Ovary (tissue), 9 donors: ENCODE measurements around the gene FBXO46. TPM values are rescaled to one million over a fixed set of nuclear protein-coding genes. Genes with fewer than 3 reads are reported as not detected.

Source experiments
- DNase-seq, 5 donors: peaks; one replicate each; pipeline ENCODE4 v3.0.0-alpha.2; 2019 to 2020
- H3K27ac ChIP-seq, 2 donors: fragments of 200-600 bp; one replicate each; pipeline versions ENCODE4 v1.5.1 to v1.8.0; 2019 to 2022
- H3K27me3 ChIP-seq: fragments of 200-600 bp; one replicate; pipeline ENCODE4 v1.8.0; 2022
- H3K36me3 ChIP-seq: fragments of 200-600 bp; sonication (generic); one replicate; pipeline ENCODE4 v1.5.1; 2019
- H3K4me1 ChIP-seq: one replicate; pipeline ENCODE4 v1.8.1; 2013; ENCODE audit warnings: mild to moderate bottlenecking, moderate library complexity; ENCODE audit not compliant: insufficient read depth
- H3K4me3 ChIP-seq: fragments of 200-600 bp; sonication (generic); one replicate; pipeline ENCODE4 v1.5.1; 2017
- H3K9me3 ChIP-seq, 2 donors: fragments of 200-600 bp in 1 of 2; sonication (generic) in 1 of 2; one replicate each; pipeline versions ENCODE4 v1.5.1 to v1.8.1; 2013 to 2019; ENCODE audit warnings: mild to moderate bottlenecking in 1 of 2, moderate library complexity in 1 of 2
- CTCF ChIP-seq, 3 donors: fragments of 450-650 bp in 2 of 3; fragments of 200-600 bp in 1 of 3; IDR thresholded peaks; one replicate each; pipeline versions ENCODE4 v1.5.1 to v1.8.0; 2016 to 2022; ENCODE audit warnings: antibody characterized with exemption in 3 of 3, mild to moderate bottlenecking in 1 of 3
- EP300 ChIP-seq: sonication (generic); formaldehyde crosslinking; IDR thresholded peaks from one replicate; pipeline ENCODE4 v1.6.1; 2017; ENCODE audit warnings: antibody characterized with exemption
- POLR2A ChIP-seq: fragments of 450-650 bp; IDR thresholded peaks from one replicate; pipeline ENCODE4 v1.6.1; 2017; ENCODE audit warnings: antibody characterized with exemption, mild to moderate bottlenecking, moderate library complexity
- WGBS, 3 donors: extraction: QIAGEN DNeasy Blood & Tissue Kit in 1 of 3; methylation state at CpG; one replicate each; pipeline versions ENCODE4 v1.1.5 to v1.1.7; 2013 to 2017; 5-methylcytosine and 5-hydroxymethylcytosine counted together
- intact Hi-C, 4 donors: fragments of 100-400 bp; cut with DNase I; formaldehyde crosslinking; loops; one replicate each; pipeline versions ENCODE4 v1.11.0 to v1.15.1; 2022 to 2023
- polyA plus RNA-seq, 2 donors: library from polyadenylated mRNA; stranded (reverse); fragments of 200-250 nt in 1 of 2; fragments of 350-450 nt in 1 of 2; fragmentation: Illumina TruSeq in 1 of 2; extraction: RNeasy Lipid Tissue Mini Kit (QIAGEN cat#74804) in 1 of 2; gene quantifications; one replicate each; pipeline ENCODE4 v1.2.3, GENCODE V29; 2013 to 2014
- total RNA-seq, 7 donors: library from RNA; depleted of rRNA in 2 of 7; stranded (reverse); fragments of >200 nt in 2 of 7; fragmentation: NEBNext Ultra II Directional in 3 of 7; extraction: Animal tissue kit (Norgen Biotek cat#: 25700) in 3 of 7; gene quantifications; one replicate each; pipeline versions ENCODE4 v1.1.0 to v1.2.4, GENCODE V29; 2016 to 2023
- donor health status: DM: no; HTN: no; CAD: no; lungs with moderate emphysema.
- donor health status: DM: no; HTN: no; CAD: no.
- donor health status: Bipolar disorder and iron deficiency.
- donor health status: DM: yes; HTN: yes; CAD: no.
- donor health status: DM: no; HTN: no; CAD: no.
- donor health status: DM: yes; HTN: yes; CAD: no.

Gene FBXO46
- total and polyA plus RNA-seq, 9 donors: 6.7 to 32.5 (median 18.4) TPM

GRCh38 chr19:45766869-45767346 lies 36.2 kb upstream of the FBXO46 start:
- peak overlapping the region; percentile 91 for H3K4me3 ChIP-seq
- intact Hi-C loops: loop anchor here (2.0 to 10.0 kb wide), 4 partner anchors 36 to 75 kb away; partner anchors contain the start of genes QPCTL (in 2 of the 4), SNRPD2 (in 2 of the 4) and FBXO46 (in 1 of the 4)
- no peaks in the 10 kb centered on the region for H3K9me3 ChIP-seq
- peak in 1 of 5 donors; percentile 73 for DNase-seq
- H3K27me3 ChIP-seq: no peaks in the 10 kb centered on the region
- 2 to 11% (median 6%) methylated on average over 22 to 24 of the region's 24 CpGs for WGBS, 3 donors
- no peaks in the 10 kb centered on the region for H3K36me3 ChIP-seq
- TF ChIP-seq CTCF (IDR thresholded peaks at IDR 0.05) (no peak), EP300 (no peak), POLR2A (no peak)
- H3K27ac ChIP-seq: peak overlapping the region; percentile 94 to 96
- peaks cover 27% of the 10 kb centered on the region for H3K4me1 ChIP-seq

GRCh38 chr19:45766296-45766868 lies 35.7 kb upstream of the FBXO46 start:
- peak; percentile 42 to 64 (median 60) for DNase-seq
- intact Hi-C loops: loop anchor here (2.0 to 10.0 kb wide), 4 partner anchors 36 to 74 kb away; partner anchors contain the start of genes QPCTL (in 2 of the 4), SNRPD2 (in 2 of the 4) and FBXO46 (in 1 of the 4)

GRCh38 chr19:45765702-45766295 lies 35.1 kb upstream of the FBXO46 start:
- Histone ChIP-seq H3K27ac (peak overlapping the region; percentile 94 to 96), H3K27me3 (no peaks in the 10 kb centered on the region), H3K4me1 (peaks cover 27% of the 10 kb centered on the region), H3K36me3 (no peaks in the 10 kb centered on the region), H3K4me3 (no peak overlapping the region), H3K9me3 (no peaks in the 10 kb centered on the region)
- 52 to 65% (median 60%) methylated on average over 23 of the region's 23 CpGs for WGBS, 3 donors
- DNase-seq: peak; percentile 48 to 74 (median 68)
- intact Hi-C loops: loop anchor here (2.0 to 10.0 kb wide), 4 partner anchors 35 to 73 kb away; partner anchors contain the start of genes QPCTL (in 2 of the 4), SNRPD2 (in 2 of the 4) and FBXO46 (in 1 of the 4)
- TF ChIP-seq EP300: no peak
- no peak for TF ChIP-seq CTCF (IDR thresholded peaks at IDR 0.05)
- TF ChIP-seq POLR2A: no peak

More at GRCh38 chr19:45766296-45766868, 35.7 kb upstream of the FBXO46 start:
- no peak for TF ChIP-seq CTCF (IDR thresholded peaks at IDR 0.05)
- TF ChIP-seq EP300: no peak
- TF ChIP-seq POLR2A: no peak
- WGBS, 3 donors: 27 to 38% (median 31%) methylated on average over 12 to 17 of the region's 17 CpGs
- Histone ChIP-seq H3K36me3 (no peaks in the 10 kb centered on the region), H3K4me1 (peaks cover 27% of the 10 kb centered on the region), H3K4me3 (peak overlapping the region; percentile 91), H3K27me3 (no peaks in the 10 kb centered on the region), H3K27ac (peak overlapping the region; percentile 94 to 96), H3K9me3 (no peaks in the 10 kb centered on the region)

GRCh38 chr19:45764945-45765701 lies 34.4 kb upstream of the FBXO46 start:
- peak in 4 of 5 donors; percentile 25 to 56 (median 52) for DNase-seq
- Histone ChIP-seq H3K4me3 (no peak overlapping the region), H3K9me3 (no peaks in the 10 kb centered on the region), H3K4me1 (peaks cover 27% of the 10 kb centered on the region), H3K36me3 (no peaks in the 10 kb centered on the region), H3K27ac (peak overlapping the region; percentile 94 to 96), H3K27me3 (no peaks in the 10 kb centered on the region)
- TF ChIP-seq POLR2A (no peak), CTCF (IDR thresholded peaks at IDR 0.05) (no peak), EP300 (no peak)
- intact Hi-C loops: loop anchor here in 3 of 4 donors (5.0 to 10.0 kb wide), 3 partner anchors 48 to 73 kb away; partner anchors contain the start of genes QPCTL (in 2 of the 3) and SNRPD2 (in 2 of the 3)
- WGBS, 3 donors: 39 to 51% (median 40%) methylated on average over 20 to 21 of the region's 21 CpGs
